GM12892 (cell line): ENCODE measurements around the gene RHEB.

Experiments
- POLR2A ChIP-seq: IDR thresholded peaks from 2 replicates; pipeline ENCODE4 v1.6.1; 2011; ENCODE audit warnings: low read depth, low read length, control low read depth
- POLR2AphosphoS5 ChIP-seq: IDR thresholded peaks from 2 replicates; pipeline ENCODE4 v1.6.1; 2011; ENCODE audit warnings: low read depth, low read length, control low read depth
- TAF1 ChIP-seq: IDR thresholded peaks from 2 replicates; pipeline ENCODE4 v1.6.1; 2011; ENCODE audit warnings: low read depth, mild to moderate bottlenecking, control low read depth, low read length, borderline replicate concordance

GRCh38 chr7:151420144-151420543, 99.6 kb downstream of the RHEB start:
- TF ChIP-seq POLR2A (no peak), TAF1 (no peak), POLR2AphosphoS5 (no peak)
